CD4-positive, CD25-positive, alpha-beta regulatory T cell (primary cell): ENCODE results near the gene CCNB2. TPM values are rescaled to one million over a fixed set of nuclear protein-coding genes. Genes with fewer than 3 reads are reported as not detected.
"Not testable (repeated sequence)": the region's sequence is repeated elsewhere in the genome, so short reads cannot be mapped to it uniquely, and the experiment has no call there.

ENCODE experiments used
- ATAC-seq, 2 donors: fragments of 150-1000 bp; cut with Tn5 transposase; one replicate each; pipeline ENCODE4 v1.10.0; 2021; ENCODE audit warnings: low read depth in 2 of 2, moderate number of reproducible peaks in 2 of 2, moderate library complexity in 1 of 2
- DNase-seq, 3 donors: peaks; one replicate each; pipeline versions ENCODE4 v3.0.0 to v3.0.0-alpha.2; 2012 to 2022; ENCODE audit warnings: mixed read lengths in 1 of 3
- H3K27ac ChIP-seq: one replicate; pipeline ENCODE4 v1.7.0; 2013; ENCODE audit warnings: mild to moderate bottlenecking, low read length; ENCODE audit not compliant: insufficient read depth, poor library complexity, severe bottlenecking
- H3K27me3 ChIP-seq: one replicate; pipeline ENCODE4 v1.7.0; 2013; ENCODE audit warnings: low read length; ENCODE audit not compliant: control insufficient read depth, insufficient read depth
- H3K36me3 ChIP-seq: one replicate; pipeline ENCODE4 v1.7.0; 2013; ENCODE audit warnings: mild to moderate bottlenecking, low read length, moderate library complexity; ENCODE audit not compliant: control insufficient read depth, insufficient read depth
- H3K4me1 ChIP-seq: 2 replicates; pipeline ENCODE4 v1.7.0; 2013; ENCODE audit warnings: mild to moderate bottlenecking, low read length; ENCODE audit not compliant: insufficient read depth, control insufficient read depth, poor library complexity, severe bottlenecking
- H3K4me3 ChIP-seq: one replicate; pipeline ENCODE4 v1.7.0; 2013; ENCODE audit warnings: low read depth, mild to moderate bottlenecking, low read length, moderate library complexity
- H3K9me3 ChIP-seq, 2 experiments: 1 replicate in 1 of 2; 2 replicates in 1 of 2; pipeline ENCODE4 v1.7.0; 2013; ENCODE audit warnings: low read length in 2 of 2, mild to moderate bottlenecking in 1 of 2, moderate library complexity in 1 of 2; ENCODE audit not compliant: control insufficient read depth in 2 of 2
- H3K27ac Mint-ChIP-seq, 3 donors: one replicate each; pipeline ENCODE4 v1.8.0; 2020 to 2022; ENCODE audit warnings: mild to moderate bottlenecking in 3 of 3, mixed read lengths in 3 of 3, moderate library complexity in 2 of 3
- H3K27me3 Mint-ChIP-seq: one replicate; pipeline ENCODE4 v1.8.0; 2022; ENCODE audit warnings: mild to moderate bottlenecking, mixed read lengths
- H3K36me3 Mint-ChIP-seq: one replicate; pipeline ENCODE4 v1.8.0; 2020; ENCODE audit warnings: mixed read lengths
- H3K4me1 Mint-ChIP-seq, 4 donors: one replicate each; pipeline ENCODE4 v1.8.0; 2020 to 2022; ENCODE audit warnings: mixed read lengths in 4 of 4, mild to moderate bottlenecking in 1 of 4
- H3K4me3 Mint-ChIP-seq, 4 donors: one replicate each; pipeline ENCODE4 v1.8.0; 2020 to 2022; ENCODE audit warnings: mild to moderate bottlenecking in 4 of 4, mixed read lengths in 4 of 4, moderate library complexity in 3 of 4
- H3K9me3 Mint-ChIP-seq, 7 donors: one replicate each; pipeline ENCODE4 v1.8.0; 2020 to 2022; ENCODE audit warnings: mixed read lengths in 7 of 7, mild to moderate bottlenecking in 3 of 7, moderate library complexity in 2 of 7
- polyA plus RNA-seq, 4 donors: library from polyadenylated mRNA; unstranded; fragments of 300-500 nt; fragmentation: Illumina TruSeq; gene quantifications; one replicate each; pipeline ENCODE4 v1.2.3, GENCODE V29; 2021
- total RNA-seq: library from RNA; stranded (reverse); gene quantifications from one replicate; pipeline ENCODE4 v1.2.3, GENCODE V29; 2022

The CCNB2 gene
- total and polyA plus RNA-seq, 5 donors from 2014 or later: 1.8 to 15.9 (median 6.2) TPM

DNA sequence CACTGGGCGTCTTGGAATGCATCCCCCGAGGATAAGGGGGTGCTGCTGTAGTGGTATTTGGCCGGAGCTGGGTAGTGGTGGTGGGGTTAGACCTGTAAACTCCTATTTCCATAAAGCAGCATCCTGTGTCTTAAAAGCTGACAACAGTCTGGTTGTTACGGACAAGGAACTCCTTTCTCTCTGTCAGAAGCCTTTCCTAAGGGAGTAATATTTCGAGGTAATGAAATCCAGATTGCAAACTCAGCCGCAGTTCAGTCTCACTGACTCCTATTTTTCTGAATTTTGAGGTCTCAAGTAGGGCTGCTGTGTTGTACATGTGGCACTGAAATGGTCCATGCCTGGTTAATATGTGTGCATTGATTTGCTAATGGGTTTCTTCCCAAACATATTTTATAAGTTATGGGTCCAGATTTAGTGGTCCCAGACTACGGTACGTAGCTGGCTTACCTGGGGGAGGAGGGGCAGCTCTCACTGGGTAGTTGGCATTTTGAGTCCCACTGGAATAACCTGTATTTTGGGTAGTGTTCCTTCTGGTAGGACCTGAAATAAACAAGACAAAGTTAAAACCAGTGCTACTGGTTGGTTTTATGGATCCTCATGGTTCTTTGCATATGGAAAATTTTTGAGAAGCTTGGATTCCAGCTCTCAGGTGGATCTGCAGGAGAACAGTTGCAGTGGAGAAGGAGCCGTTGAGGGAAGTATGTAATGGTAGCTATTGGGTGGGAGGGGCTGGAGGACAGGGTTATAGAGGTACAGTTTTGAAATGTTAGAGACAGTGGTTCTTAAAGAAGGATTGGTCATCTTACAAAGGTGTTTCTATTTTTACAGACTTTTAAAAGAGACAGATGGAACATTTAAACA is 53.1 kb downstream of the CCNB2 start:
- ATAC-seq: no peak
- Mint-ChIP-seq H3K27me3 (no peaks in the 10 kb centered on the region), H3K4me3 (no peak overlapping the region), H3K4me1 (no peaks in the 10 kb centered on the region), H3K9me3 (no peaks in the 10 kb centered on the region), H3K36me3 (no peaks in the 10 kb centered on the region), H3K27ac (no peak overlapping the region)
- Histone ChIP-seq H3K9me3 (no peaks in the 10 kb centered on the region), H3K27ac (no peak overlapping the region), H3K36me3 (no peaks in the 10 kb centered on the region), H3K4me1 (no peaks in the 10 kb centered on the region), H3K4me3 (no peak overlapping the region), H3K27me3 (no peaks in the 10 kb centered on the region)
- DNase-seq: no peak

DNA sequence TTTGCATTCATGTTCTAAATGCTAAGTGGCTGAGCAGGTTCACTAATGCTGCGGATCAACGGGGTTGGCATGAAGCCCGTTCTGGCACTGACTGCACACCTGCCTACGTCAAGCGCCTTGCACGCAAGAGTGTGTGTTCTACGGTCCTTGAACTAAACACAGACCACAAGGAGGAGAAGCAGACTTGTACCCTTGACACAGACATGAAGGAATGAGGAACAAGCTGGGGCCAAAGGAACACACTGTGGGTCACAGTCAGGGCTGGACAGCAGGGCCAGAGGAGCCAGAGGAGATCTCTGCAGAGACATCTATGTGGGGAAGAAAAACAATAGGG is 53.7 kb downstream of the CCNB2 start:
- Mint-ChIP-seq H3K27ac (no peak overlapping the region), H3K9me3 (no peaks in the 10 kb centered on the region), H3K4me1 (no peaks in the 10 kb centered on the region), H3K27me3 (no peaks in the 10 kb centered on the region), H3K36me3 (no peaks in the 10 kb centered on the region), H3K4me3 (no peak overlapping the region)
- Histone ChIP-seq H3K4me1 (no peaks in the 10 kb centered on the region), H3K27ac (no peak overlapping the region), H3K36me3 (no peaks in the 10 kb centered on the region), H3K4me3 (no peak overlapping the region), H3K27me3 (no peaks in the 10 kb centered on the region), H3K9me3 (no peaks in the 10 kb centered on the region)
- DNase-seq: no peak
- no peak for ATAC-seq

GRCh38 chr15:59159210-59159609 is 54.3 kb downstream of the CCNB2 start:
- ATAC-seq (no peak), DNase-seq (no peak)
- Mint-ChIP-seq H3K27me3 (no peaks in the 10 kb centered on the region), H3K36me3 (no peaks in the 10 kb centered on the region), H3K4me1 (no peaks in the 10 kb centered on the region), H3K4me3 (no peak overlapping the region), H3K9me3 (no peaks in the 10 kb centered on the region), H3K27ac (no peak overlapping the region)
- H3K4me3 ChIP-seq: no peak overlapping the region
- no peak overlapping the region for H3K27ac ChIP-seq
- H3K9me3 ChIP-seq: no peaks in the 10 kb centered on the region
- no peaks in the 10 kb centered on the region for H3K4me1 ChIP-seq
- no peaks in the 10 kb centered on the region for H3K36me3 ChIP-seq
- H3K27me3 ChIP-seq: no peaks in the 10 kb centered on the region

DNA sequence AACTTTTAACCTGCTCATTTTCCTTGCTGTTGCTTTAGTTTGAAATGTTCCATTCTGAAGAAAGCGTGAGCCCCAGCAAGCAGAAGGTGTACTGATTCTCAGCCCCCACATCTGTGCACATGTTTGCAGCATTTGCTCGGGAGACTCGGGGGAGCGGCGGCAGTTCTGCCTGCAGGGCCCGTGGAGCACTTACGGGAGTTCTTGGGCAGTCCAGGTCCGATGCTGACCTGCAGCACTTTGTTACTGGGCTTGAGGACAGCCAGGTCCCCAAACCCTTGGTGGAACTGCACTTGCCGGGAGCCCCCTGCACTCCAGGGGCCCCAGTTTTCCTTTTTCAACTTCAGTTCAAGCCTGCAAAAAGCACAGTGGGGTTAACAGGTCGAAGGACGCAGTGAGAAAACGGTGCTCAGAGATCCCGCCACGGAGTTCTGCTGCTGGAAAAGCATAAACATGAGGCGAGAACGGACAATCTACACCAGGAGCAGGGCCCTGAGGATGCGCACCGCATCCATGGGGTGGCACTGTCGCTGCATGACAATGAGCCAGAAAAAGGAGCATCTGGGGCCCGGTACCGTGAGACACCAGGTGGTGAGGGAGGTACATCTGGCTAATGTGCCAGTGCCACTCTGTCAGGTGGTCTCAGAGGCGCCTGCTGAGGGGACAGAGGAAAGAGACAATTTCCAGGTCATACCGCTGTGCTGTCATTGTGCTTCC is 56.1 kb downstream of the CCNB2 start:
- Mint-ChIP-seq H3K4me3 (no peak overlapping the region), H3K27me3 (no peaks in the 10 kb centered on the region), H3K36me3 (no peaks in the 10 kb centered on the region), H3K9me3 (no peaks in the 10 kb centered on the region), H3K4me1 (no peaks in the 10 kb centered on the region), H3K27ac (no peak overlapping the region)
- Histone ChIP-seq H3K27me3 (no peaks in the 10 kb centered on the region), H3K27ac (no peak overlapping the region), H3K4me1 (no peaks in the 10 kb centered on the region), H3K9me3 (no peaks in the 10 kb centered on the region), H3K36me3 (no peaks in the 10 kb centered on the region), H3K4me3 (no peak overlapping the region)
- ATAC-seq (no peak), DNase-seq (peak in 1 of 3 donors; percentile 41)

DNA sequence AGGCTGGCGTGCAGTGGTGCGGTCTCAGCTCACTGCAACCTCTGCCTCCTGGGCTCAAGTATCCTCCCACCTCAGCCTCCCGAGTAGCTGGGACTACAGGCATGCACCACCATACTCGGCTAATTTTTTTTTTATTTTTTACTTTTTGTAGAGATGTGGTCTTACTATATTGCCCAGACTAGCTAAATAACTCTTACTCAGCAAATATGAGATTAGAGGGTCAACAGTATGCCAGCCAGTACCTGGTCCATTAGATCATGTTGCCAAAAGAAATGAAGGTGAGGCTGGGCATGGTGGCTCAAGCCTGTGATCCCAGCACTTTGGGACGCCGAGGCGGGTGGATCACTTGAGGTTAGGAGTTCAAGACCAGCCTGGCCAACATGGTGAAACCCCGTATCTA is 57.1 kb downstream of the CCNB2 start:
- not testable (repeated sequence) for H3K27me3 Mint-ChIP-seq, H3K9me3 Mint-ChIP-seq, H3K4me1 Mint-ChIP-seq, DNase-seq, H3K27ac ChIP-seq, ATAC-seq, H3K4me3 ChIP-seq, H3K27ac Mint-ChIP-seq, H3K9me3 ChIP-seq, H3K36me3 Mint-ChIP-seq, H3K4me1 ChIP-seq, H3K27me3 ChIP-seq, H3K4me3 Mint-ChIP-seq, H3K36me3 ChIP-seq

GRCh38 chr15:59165726-59166125 is 60.8 kb downstream of the CCNB2 start:
- no peaks in the 10 kb centered on the region for H3K27me3 Mint-ChIP-seq
- Histone ChIP-seq H3K27ac (no peak overlapping the region), H3K36me3 (no peaks in the 10 kb centered on the region), H3K27me3 (no peaks in the 10 kb centered on the region), H3K9me3 (no peaks in the 10 kb centered on the region), H3K4me1 (no peaks in the 10 kb centered on the region), H3K4me3 (no peak overlapping the region)
- DNase-seq (peak in 1 of 3 donors; percentile 65), ATAC-seq (no peak)
- H3K27ac Mint-ChIP-seq: no peak overlapping the region
- H3K4me1 Mint-ChIP-seq: no peaks in the 10 kb centered on the region
- H3K36me3 Mint-ChIP-seq: no peaks in the 10 kb centered on the region
- no peaks in the 10 kb centered on the region for H3K9me3 Mint-ChIP-seq
- no peak overlapping the region for H3K4me3 Mint-ChIP-seq

DNA sequence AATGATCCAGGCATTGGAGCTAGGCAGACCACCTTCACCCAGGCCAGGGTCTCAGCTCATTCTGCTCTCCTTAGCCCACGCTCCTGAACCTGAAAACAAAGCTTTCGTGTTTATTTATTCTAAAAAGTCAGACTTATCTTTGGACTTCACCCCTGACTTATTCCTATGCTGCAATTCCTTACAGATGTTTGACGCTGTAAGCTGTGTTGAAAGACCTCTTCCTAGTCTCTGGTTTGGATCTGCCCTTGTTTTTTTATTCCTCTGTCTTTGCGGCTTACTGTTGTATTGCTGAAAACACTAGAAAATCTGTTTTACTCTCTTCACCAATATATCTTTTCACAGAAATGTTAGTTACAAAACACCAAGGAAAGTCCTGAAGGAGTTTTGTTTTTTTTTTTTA is 61.2 kb downstream of the CCNB2 start:
- DNase-seq (no peak), ATAC-seq (no peak)
- Histone ChIP-seq H3K27me3 (no peaks in the 10 kb centered on the region), H3K4me1 (no peaks in the 10 kb centered on the region), H3K36me3 (no peaks in the 10 kb centered on the region), H3K27ac (no peak overlapping the region), H3K4me3 (no peak overlapping the region), H3K9me3 (no peaks in the 10 kb centered on the region)
- H3K4me1 Mint-ChIP-seq: no peaks in the 10 kb centered on the region
- no peaks in the 10 kb centered on the region for H3K36me3 Mint-ChIP-seq
- no peaks in the 10 kb centered on the region for H3K9me3 Mint-ChIP-seq
- no peak overlapping the region for H3K27ac Mint-ChIP-seq
- H3K27me3 Mint-ChIP-seq: no peaks in the 10 kb centered on the region
- no peak overlapping the region for H3K4me3 Mint-ChIP-seq
